AG04450 (cell line): ENCODE results near the gene ITGB2. TPM values are rescaled to one million over a fixed set of nuclear protein-coding genes. Genes with fewer than 3 reads are reported as not detected.

Experiments
- CTCF ChIA-PET: fragments of 300-600, 350-600 bp; formaldehyde crosslinking; extraction: SDS; loops from one replicate; lab custom pipeline; 2022; ENCODE audit warnings: antibody characterized with exemption, inconsistent platforms; lab: Charles Lee
- POLR2A ChIA-PET: fragments of 350-600 bp; formaldehyde crosslinking; extraction: SDS; loops from one replicate; lab custom pipeline; 2021; ENCODE audit warnings: antibody characterized with exemption, inconsistent platforms; lab: Yijun Ruan, JAX
- DNase-seq: peaks from one replicate; pipeline ENCODE4 v3.0.0-alpha.2; 2011; ENCODE audit warnings: low read depth, low spot score
- H3K27ac ChIP-seq: one replicate; pipeline ENCODE4 v1.5.1; 2012; ENCODE audit warnings: low read depth, low read length, control low read depth
- H3K27me3 ChIP-seq: one replicate; pipeline ENCODE4 v1.6.0; 2012; ENCODE audit warnings: low read length; ENCODE audit not compliant: control insufficient read depth, insufficient read depth
- H3K4me3 ChIP-seq: 2 replicates; pipeline ENCODE4 v1.5.1; 2011; ENCODE audit warnings: mild to moderate bottlenecking, low read depth, low read length, control low read depth
- H3K9me3 ChIP-seq: 2 replicates; pipeline ENCODE4 v1.5.1; 2012; ENCODE audit warnings: low read length; ENCODE audit not compliant: control insufficient read depth, insufficient read depth
- CTCF ChIP-seq: IDR thresholded peaks from 2 replicates; pipeline ENCODE4 v1.5.1; 2011; ENCODE audit warnings: low read depth, low read length, control low read depth, inconsistent platforms
- polyA plus RNA-seq: library from polyadenylated mRNA; depleted of rRNA; stranded (reverse); fragments of >200 nt; gene quantifications from 2 replicates; pipeline ENCODE4 v1.2.3, GENCODE V29; 2011

Gene ITGB2
- polyA plus RNA-seq, 1 experiment, result 0.04 TPM

- no peak overlapping the region for H3K27ac ChIP-seq
- no peak for TF ChIP-seq CTCF
- peaks cover 7% of the 10 kb centered on the region; the same call in 1 of the 2 replicates for H3K9me3 ChIP-seq
- H3K4me3 ChIP-seq, result no peak overlapping the region
- DNase-seq, result no peak
- POLR2A ChIA-PET, result interaction anchor here (1.1 kb wide), 1 partner anchor 24 kb away, joined by 3 read pairs; the partner anchor contains the start of gene PTTG1IP
- CTCF ChIA-PET, result no interaction called here
- peaks cover 47% of the 10 kb centered on the region for H3K27me3 ChIP-seq
Measured at GRCh38 chr21:44897326-44898010, 23.2 kb downstream of the ITGB2 start.

GRCh38 chr21:44896561-44897286, 24.0 kb downstream of the ITGB2 start:
- no peak for TF ChIP-seq CTCF
- H3K27me3 ChIP-seq, result peaks cover 52% of the 10 kb centered on the region
- no peak for DNase-seq
- POLR2A ChIA-PET, result interaction anchor here (1.1 kb wide), 1 partner anchor 23 kb away, joined by 3 read pairs; the partner anchor contains the start of gene PTTG1IP
- CTCF ChIA-PET, result no interaction called here
- H3K27ac ChIP-seq, result no peak overlapping the region
- H3K4me3 ChIP-seq, result no peak overlapping the region
- peaks cover 7% of the 10 kb centered on the region; the same call in 1 of the 2 replicates for H3K9me3 ChIP-seq

- Histone ChIP-seq H3K9me3 (peaks cover 7% of the 10 kb centered on the region; the same call in 1 of the 2 replicates), H3K4me3 (no peak overlapping the region), H3K27ac (no peak overlapping the region), H3K27me3 (peaks cover 56% of the 10 kb centered on the region)
- no peak for DNase-seq
- ChIA-PET CTCF (interaction anchor here (0.5 to 2.8 kb wide), 3 partner anchors 35 to 241 kb away, joined by 3 to 8 read pairs (median 6); no protein-coding TSS in a partner anchor), POLR2A (no interaction called here)
- no peak for TF ChIP-seq CTCF
Measured at GRCh38 chr21:44895859-44896258, 24.8 kb downstream of the ITGB2 start.

GRCh38 chr21:44894687-44895302, 25.9 kb downstream of the ITGB2 start:
- CTCF ChIA-PET, result interaction anchor here (2.8 kb wide), 1 partner anchor 242 kb away, joined by 8 read pairs; no protein-coding TSS in a partner anchor
- Histone ChIP-seq H3K9me3 (peaks cover 7% of the 10 kb centered on the region; the same call in 1 of the 2 replicates), H3K4me3 (no peak overlapping the region), H3K27me3 (peaks cover 56% of the 10 kb centered on the region), H3K27ac (no peak overlapping the region)
- TF ChIP-seq CTCF, result no peak
- DNase-seq, result no peak
- POLR2A ChIA-PET, result interaction anchor here (0.6 kb wide), 1 partner anchor 68 kb away, joined by 5 read pairs; no protein-coding TSS in a partner anchor
